ENCODE results near the gene TMBIM6.

The TMBIM6 gene

DNA sequence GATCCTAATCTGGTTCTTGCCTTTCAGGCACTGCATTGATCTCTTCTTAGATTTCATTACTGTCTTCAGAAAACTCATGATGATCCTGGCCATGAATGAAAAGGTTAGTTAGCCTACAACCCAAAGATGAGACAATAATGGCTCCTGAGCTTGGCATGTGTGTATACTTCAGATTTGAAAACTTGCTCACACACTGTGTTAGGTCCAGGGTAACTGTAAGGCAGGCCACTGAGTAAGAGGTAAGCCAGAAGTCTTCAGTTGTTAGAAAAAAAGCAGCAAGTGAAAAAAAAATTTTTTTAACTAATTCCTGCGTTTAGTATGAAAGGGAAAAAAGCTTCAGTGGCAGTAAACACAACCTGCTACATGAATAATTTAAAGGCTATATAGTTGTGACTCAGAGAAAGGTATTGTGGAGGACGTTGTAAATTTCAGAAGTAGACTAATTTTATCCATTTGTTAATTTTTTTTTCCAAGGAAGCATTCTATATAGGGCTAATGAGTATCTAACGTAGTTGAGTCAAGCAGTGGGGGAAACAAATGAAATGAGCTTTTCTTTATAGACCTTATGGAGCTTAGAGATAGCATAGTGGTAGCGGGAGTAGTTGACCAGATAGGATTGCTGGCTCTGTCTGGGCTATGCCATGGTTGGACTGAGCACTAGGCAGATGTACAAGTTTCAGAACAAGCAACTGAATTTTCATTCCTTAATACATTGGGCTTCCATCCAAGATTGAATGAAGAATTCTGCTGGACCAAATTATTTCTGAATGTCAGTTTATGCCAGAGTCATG lies 20.5 kb downstream of the TMBIM6 start:
- H3K27me3 ChIP-seq (ENCODE audit: control insufficient read depth, low read length): no peaks in the 10 kb centered on the region
- H3K36me3 ChIP-seq (ENCODE audit: control insufficient read depth, low read length): peaks cover 77% of the 10 kb centered on the region
- peaks cover 15% of the 10 kb centered on the region for H3F3A ChIP-seq (ENCODE audit: control insufficient read depth, insufficient read depth)
- 0 out of 2 replicates have a peak, but pooled peaks cover 6% of the 10 kb centered on the region for H3K4me1 ChIP-seq (ENCODE audit: control insufficient read depth, low read length)
- no peaks in the 10 kb centered on the region for H3K79me2 ChIP-seq (ENCODE audit: control insufficient read depth, low read length)
- H4K20me1 ChIP-seq (ENCODE audit: control insufficient read depth, insufficient read depth, low read depth, low read length): 0 out of 2 replicates have a peak, but pooled peaks cover 3% of the 10 kb centered on the region
- no peak overlapping the region for H3K4me2 ChIP-seq (ENCODE audit: low read length)
- no peak overlapping the region for H3K4me3 ChIP-seq (ENCODE audit: low read length)
- no peak overlapping the region for H3K27ac ChIP-seq (ENCODE audit: low read depth, low read length)
- H3K9me3 ChIP-seq (ENCODE audit: control insufficient read depth, insufficient read depth, low read length): no peaks in the 10 kb centered on the region
- H3K9me2 ChIP-seq (replicated peaks; ENCODE audit: control insufficient read depth, low read length): no peaks in the 10 kb centered on the region
- no peak for TF ChIP-seq EZH2phosphoT487 (IDR thresholded peaks at IDR 0.05; ENCODE audit: borderline replicate concordance, low read length)
- TF ChIP-seq, protein P1, sequence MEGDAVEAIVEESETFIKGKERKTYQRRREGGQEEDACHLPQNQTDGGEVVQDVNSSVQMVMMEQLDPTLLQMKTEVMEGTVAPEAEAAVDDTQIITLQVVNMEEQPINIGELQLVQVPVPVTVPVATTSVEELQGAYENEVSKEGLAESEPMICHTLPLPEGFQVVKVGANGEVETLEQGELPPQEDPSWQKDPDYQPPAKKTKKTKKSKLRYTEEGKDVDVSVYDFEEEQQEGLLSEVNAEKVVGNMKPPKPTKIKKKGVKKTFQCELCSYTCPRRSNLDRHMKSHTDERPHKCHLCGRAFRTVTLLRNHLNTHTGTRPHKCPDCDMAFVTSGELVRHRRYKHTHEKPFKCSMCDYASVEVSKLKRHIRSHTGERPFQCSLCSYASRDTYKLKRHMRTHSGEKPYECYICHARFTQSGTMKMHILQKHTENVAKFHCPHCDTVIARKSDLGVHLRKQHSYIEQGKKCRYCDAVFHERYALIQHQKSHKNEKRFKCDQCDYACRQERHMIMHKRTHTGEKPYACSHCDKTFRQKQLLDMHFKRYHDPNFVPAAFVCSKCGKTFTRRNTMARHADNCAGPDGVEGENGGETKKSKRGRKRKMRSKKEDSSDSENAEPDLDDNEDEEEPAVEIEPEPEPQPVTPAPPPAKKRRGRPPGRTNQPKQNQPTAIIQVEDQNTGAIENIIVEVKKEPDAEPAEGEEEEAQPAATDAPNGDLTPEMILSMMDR (IDR thresholded peaks at IDR 0.05; ENCODE audit: low read depth, low read length, poor library complexity, severe bottlenecking): no peak

GRCh38 chr12:49762468-49762847 lies 21.1 kb downstream of the TMBIM6 start:
- TF ChIP-seq EZH2phosphoT487 (IDR thresholded peaks at IDR 0.05; ENCODE audit: borderline replicate concordance, low read length): no peak
- TF ChIP-seq, protein P1 (IDR thresholded peaks at IDR 0.05; ENCODE audit: low read depth, low read length, poor library complexity, severe bottlenecking): no peak
- Histone ChIP-seq H3K36me3 (ENCODE audit: control insufficient read depth, low read length) (peaks cover 71% of the 10 kb centered on the region), H4K20me1 (ENCODE audit: control insufficient read depth, insufficient read depth, low read depth, low read length) (0 out of 2 replicates have a peak, but pooled peaks cover 3% of the 10 kb centered on the region), H3K4me3 (ENCODE audit: low read length) (no peak overlapping the region), H3K9me3 (ENCODE audit: control insufficient read depth, insufficient read depth, low read length) (no peaks in the 10 kb centered on the region), H3K4me2 (ENCODE audit: low read length) (no peak overlapping the region), H3K27ac (ENCODE audit: low read depth, low read length) (no peak overlapping the region), H3K9me2 (replicated peaks; ENCODE audit: control insufficient read depth, low read length) (no peaks in the 10 kb centered on the region), H3K79me2 (ENCODE audit: control insufficient read depth, low read length) (no peaks in the 10 kb centered on the region), H3K4me1 (ENCODE audit: control insufficient read depth, low read length) (0 out of 2 replicates have a peak, but pooled peaks cover 6% of the 10 kb centered on the region), H3K27me3 (ENCODE audit: control insufficient read depth, low read length) (no peaks in the 10 kb centered on the region), H3F3A (ENCODE audit: control insufficient read depth, insufficient read depth) (peaks cover 15% of the 10 kb centered on the region)

GRCh38 chr12:49763006-49763591 lies 21.7 kb downstream of the TMBIM6 start:
- H3F3A ChIP-seq (ENCODE audit: control insufficient read depth, insufficient read depth): peaks cover 15% of the 10 kb centered on the region

More at GRCh38 chr12:49763006-49763591, 21.7 kb downstream of the TMBIM6 start:
- H3K27me3 ChIP-seq (ENCODE audit: control insufficient read depth, low read length): no peaks in the 10 kb centered on the region
- H3K9me3 ChIP-seq (ENCODE audit: control insufficient read depth, insufficient read depth, low read length): no peaks in the 10 kb centered on the region
- H3K4me1 ChIP-seq (ENCODE audit: control insufficient read depth, low read length): 0 out of 2 replicates have a peak, but pooled peaks cover 6% of the 10 kb centered on the region
- H4K20me1 ChIP-seq (ENCODE audit: control insufficient read depth, insufficient read depth, low read depth, low read length): 0 out of 2 replicates have a peak, but pooled peaks cover 3% of the 10 kb centered on the region
- H3K79me2 ChIP-seq (ENCODE audit: control insufficient read depth, low read length): no peaks in the 10 kb centered on the region
- H3K36me3 ChIP-seq (ENCODE audit: control insufficient read depth, low read length): peaks cover 65% of the 10 kb centered on the region
- H3K9me2 ChIP-seq (replicated peaks; ENCODE audit: control insufficient read depth, low read length): no peaks in the 10 kb centered on the region
- no peak overlapping the region for H3K27ac ChIP-seq (ENCODE audit: low read depth, low read length)
- no peak overlapping the region for H3K4me2 ChIP-seq (ENCODE audit: low read length)
- no peak overlapping the region for H3K4me3 ChIP-seq (ENCODE audit: low read length)
- TF ChIP-seq, protein P1 (IDR thresholded peaks at IDR 0.05; ENCODE audit: low read depth, low read length, poor library complexity, severe bottlenecking): peak; percentile 89
- TF ChIP-seq EZH2phosphoT487 (IDR thresholded peaks at IDR 0.05; ENCODE audit: borderline replicate concordance, low read length): no peak
